H1 (cell line): ENCODE data around the gene FPR2. TPM values are rescaled to one million over a fixed set of nuclear protein-coding genes. Genes with fewer than 3 reads are reported as not detected.

Source experiments
- RNF2 ChIP-seq: fragments of 200-900, 300-1000 bp; sonication (generic); IDR thresholded peaks from 2 replicates; pipeline ENCODE4 v1.7.1; 2016; ENCODE audit warnings: borderline replicate concordance, low read depth, mild to moderate bottlenecking, antibody characterized with exemption, low read length; ENCODE audit not compliant: poor library complexity, severe bottlenecking; ENCODE audit errors: missing control alignments
- polyA plus RNA-seq, 7 experiments: library from polyadenylated mRNA; depleted of rRNA in 3 of 7; stranded (reverse) in 5 of 7; unstranded in 2 of 7; fragments of >200 nt in 5 of 7; fragments of 200-250 nt in 2 of 7; gene quantifications; 1 replicate in 5 of 7; 2 replicates in 1 of 7; 4 replicates in 1 of 7; pipeline versions ENCODE4 v1.2.1 to v1.2.3, GENCODE V29; 2011 to 2013; ENCODE audit warnings: missing spikeins in 2 of 7, mixed read lengths in 2 of 7
- total RNA-seq: library from RNA; stranded (reverse); fragmentation: NEBNext Ultra II Directional; extraction: Animal tissue kit (Norgen Biotek cat#: 25700); gene quantifications from 2 replicates; pipeline ENCODE4 v1.2.1, GENCODE V29; 2021

FPR2 gene
- total and polyA plus RNA-seq, 2 of the 8 experiments (the other 6 are each of a cell fraction or from before 2014, with no cell fraction given) = 0.17 TPM; not detected in 1

DNA sequence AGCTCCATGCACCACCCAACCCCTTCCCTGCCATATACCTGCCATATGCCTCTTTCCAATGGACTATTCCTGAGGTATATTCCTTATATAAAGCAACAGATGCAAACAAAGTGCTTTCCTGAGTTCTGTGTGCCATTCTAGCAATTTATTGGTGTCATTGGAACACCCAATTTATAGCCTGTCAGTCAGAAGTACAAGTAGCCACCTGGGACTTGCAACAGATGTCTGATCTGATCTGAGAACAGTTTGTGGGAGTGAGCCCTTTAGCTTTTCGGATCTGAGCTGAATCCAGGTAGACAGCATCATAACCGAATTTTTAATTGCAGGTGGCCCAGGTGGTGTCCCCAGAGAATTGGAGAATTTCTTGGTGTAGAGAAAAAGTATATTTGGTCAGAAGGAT, 33.0 kb downstream of the FPR2 start (continued):
- no peak for TF ChIP-seq RNF2
